Fibroblast of the aortic adventitia (primary cell): ENCODE data around the gene TMEM72. TPM values are rescaled to one million over a fixed set of nuclear protein-coding genes. Genes with fewer than 3 reads are reported as not detected.

ENCODE experiments used
- DNase-seq: peaks from one replicate; pipeline ENCODE4 v3.0.0-alpha.2; 2010; ENCODE audit warnings: low read depth
- H3K4me3 ChIP-seq: 2 replicates; pipeline ENCODE4 v1.5.1; 2011; ENCODE audit warnings: low read depth, mild to moderate bottlenecking, control low read depth, low read length, moderate library complexity
- total RNA-seq: library from RNA; depleted of rRNA; stranded (reverse); fragments of >200 nt; gene quantifications from 2 replicates; pipeline ENCODE4 v1.2.3, GENCODE V29; 2012; ENCODE audit warnings: low replicate concordance
- TF ChIP-seq, protein P1 (sequence below): IDR thresholded peaks from 2 replicates; pipeline ENCODE4 v1.5.1; 2011; ENCODE audit warnings: mild to moderate bottlenecking, low read length, control low read depth, inconsistent platforms; ENCODE audit not compliant: insufficient read depth

TMEM72 gene
- total RNA-seq, 1 donor = not detected

DNA sequence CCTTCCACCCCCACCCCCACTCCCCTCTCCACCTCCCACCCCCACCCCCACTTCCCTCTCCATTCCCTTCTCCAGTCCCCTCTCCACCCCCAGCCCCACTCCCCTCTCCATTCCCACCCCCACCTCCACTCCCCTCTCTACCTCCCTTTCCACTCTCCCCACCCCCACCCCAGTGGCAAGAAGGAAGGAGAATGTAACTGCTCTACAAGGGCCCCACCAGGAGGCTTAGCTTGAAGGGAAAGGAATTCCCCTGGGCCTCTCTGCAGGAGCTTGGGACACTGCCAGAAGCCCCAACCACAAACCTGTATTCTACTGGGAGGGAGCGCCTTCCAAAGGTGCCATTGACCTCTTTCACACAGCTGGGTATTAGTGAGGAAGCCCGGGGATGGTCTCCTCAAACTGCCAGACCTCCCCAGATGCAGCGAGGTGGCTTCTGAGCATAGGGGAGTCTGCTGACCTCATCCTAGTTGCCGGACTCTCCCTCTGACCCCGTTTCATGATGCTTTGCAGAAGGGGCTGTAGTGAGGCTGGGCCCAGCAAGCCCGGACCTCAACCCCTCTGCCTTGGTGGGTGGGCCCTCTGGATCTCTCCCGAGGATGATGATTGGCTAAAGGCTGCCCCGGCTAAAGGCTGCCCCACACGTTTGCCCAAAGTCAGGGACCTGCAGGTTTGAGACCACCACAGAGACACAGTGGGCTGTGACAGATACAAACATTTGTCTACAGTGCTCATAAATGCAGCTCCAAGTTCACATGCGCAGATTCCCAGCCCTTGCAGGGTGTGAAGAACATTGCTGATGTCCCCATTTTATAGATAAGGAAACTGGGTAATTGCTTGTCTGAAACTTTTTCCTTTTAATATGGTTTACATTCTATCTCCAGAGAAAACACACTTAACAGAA is 64.5 kb downstream of the TMEM72 start:
- TF ChIP-seq, protein P1, sequence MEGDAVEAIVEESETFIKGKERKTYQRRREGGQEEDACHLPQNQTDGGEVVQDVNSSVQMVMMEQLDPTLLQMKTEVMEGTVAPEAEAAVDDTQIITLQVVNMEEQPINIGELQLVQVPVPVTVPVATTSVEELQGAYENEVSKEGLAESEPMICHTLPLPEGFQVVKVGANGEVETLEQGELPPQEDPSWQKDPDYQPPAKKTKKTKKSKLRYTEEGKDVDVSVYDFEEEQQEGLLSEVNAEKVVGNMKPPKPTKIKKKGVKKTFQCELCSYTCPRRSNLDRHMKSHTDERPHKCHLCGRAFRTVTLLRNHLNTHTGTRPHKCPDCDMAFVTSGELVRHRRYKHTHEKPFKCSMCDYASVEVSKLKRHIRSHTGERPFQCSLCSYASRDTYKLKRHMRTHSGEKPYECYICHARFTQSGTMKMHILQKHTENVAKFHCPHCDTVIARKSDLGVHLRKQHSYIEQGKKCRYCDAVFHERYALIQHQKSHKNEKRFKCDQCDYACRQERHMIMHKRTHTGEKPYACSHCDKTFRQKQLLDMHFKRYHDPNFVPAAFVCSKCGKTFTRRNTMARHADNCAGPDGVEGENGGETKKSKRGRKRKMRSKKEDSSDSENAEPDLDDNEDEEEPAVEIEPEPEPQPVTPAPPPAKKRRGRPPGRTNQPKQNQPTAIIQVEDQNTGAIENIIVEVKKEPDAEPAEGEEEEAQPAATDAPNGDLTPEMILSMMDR = peak; percentile 13
- H3K4me3 ChIP-seq = peak overlapping the region; percentile 82
- DNase-seq = peak; percentile 88

DNA sequence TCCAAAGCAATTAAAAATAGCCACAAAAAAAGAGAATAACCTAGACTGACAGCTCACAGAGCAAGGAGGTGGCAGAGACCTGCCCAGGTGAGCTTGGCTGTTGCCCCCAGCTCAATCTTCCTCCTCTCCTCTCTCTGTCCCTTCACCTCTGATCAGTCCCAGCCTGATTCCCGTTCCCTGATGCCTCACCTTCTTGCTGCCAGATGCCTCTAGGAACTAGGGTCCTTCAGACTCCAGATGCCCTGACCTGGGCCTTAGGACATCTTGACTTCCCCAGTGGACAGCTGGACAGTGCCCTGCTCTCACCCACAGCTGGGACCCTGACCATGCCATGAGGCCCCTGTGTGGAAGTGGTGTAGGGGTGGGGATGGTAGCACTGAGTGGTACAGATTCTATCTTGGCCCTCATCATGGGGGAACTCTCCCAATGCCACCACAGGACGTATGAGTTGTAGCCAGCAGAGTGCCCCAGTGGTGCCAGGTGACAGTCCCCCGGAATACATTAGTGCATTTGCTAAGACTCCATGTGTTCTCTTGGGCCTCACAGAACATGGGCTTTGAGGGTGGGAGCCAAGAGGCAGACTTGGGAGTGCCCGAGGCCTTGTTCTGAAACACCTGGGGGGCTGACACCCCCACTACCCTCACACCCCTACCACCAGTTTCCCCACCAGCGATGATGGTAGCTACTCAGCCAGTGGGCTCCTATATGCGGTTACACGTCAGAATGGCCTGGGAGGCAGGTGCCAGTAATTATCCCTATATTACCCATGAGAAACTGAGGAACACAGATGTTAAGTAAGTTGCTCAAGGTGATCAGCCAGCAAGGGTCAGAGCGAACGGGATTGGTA is 65.4 kb downstream of the TMEM72 start:
- TF ChIP-seq, protein P1 = no peak
- peak overlapping the region; percentile 82 for H3K4me3 ChIP-seq
- DNase-seq = peak; percentile 32

DNA sequence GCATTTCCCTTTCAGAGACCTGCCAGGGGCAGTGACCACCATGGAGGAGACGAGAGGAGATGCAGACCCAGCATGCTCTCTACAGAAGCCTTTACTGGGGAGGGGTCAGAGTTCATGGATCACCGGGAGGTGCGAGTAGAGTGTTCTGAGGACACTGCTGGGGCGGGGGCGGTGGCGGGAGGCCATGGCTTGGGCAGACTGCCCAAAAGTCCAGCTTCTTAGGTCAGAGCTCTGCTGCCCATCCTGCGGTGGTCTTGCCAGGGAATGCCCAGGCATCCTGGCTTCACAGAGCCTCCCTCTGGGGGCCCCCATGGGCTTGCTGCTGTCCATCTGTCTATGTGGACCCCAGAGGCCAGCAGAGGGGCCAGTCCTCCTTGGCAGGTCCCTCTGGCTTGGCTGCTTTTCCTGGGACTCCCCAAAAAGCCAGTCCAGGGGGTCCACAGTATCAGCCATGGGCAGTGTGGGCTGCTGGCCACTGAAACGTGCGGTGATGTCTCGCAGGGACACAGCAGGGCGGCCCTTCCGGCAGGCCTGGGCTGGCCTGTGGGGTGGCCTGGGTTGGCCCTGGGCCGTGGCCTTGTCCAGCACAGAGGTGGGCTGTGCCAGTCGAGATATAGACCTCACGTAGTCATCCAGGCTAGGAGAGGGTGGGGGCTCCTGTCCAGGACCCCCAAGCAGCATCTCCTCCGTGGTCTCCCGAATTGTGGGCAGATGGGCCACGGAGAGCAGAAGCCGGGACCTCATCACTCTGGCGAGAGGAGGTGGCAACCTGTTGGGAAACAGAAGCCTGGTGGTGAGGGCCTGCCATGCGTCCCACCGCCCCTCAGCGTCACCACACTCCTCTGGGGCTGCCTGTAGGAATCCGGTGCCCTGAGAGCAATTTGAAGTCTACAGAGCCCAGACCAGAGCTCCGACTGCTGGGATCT is 66.4 kb downstream of the TMEM72 start:
- TF ChIP-seq, protein P1 = no peak
- peak overlapping the region; percentile 82 for H3K4me3 ChIP-seq
- DNase-seq = no peak

DNA sequence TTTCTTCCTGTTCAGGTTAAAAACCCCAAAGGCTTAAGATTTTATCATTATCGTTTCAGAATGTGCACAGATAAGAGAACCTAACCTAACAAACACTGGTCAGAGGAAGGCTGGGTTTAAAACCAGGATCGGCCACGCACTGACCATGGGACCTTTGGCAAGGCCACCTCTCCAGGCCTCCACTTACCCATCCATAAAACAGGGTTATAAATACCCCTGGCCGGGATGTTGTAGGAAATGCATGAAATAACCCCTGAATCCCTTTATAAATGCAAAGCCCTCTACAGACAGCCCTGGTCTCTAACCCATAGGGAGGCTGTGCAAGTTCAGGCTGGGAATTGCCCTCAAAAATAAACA is 67.1 kb downstream of the TMEM72 start:
- DNase-seq = no peak
- H3K4me3 ChIP-seq = peak overlapping the region; percentile 82
- TF ChIP-seq, protein P1 = no peak

DNA sequence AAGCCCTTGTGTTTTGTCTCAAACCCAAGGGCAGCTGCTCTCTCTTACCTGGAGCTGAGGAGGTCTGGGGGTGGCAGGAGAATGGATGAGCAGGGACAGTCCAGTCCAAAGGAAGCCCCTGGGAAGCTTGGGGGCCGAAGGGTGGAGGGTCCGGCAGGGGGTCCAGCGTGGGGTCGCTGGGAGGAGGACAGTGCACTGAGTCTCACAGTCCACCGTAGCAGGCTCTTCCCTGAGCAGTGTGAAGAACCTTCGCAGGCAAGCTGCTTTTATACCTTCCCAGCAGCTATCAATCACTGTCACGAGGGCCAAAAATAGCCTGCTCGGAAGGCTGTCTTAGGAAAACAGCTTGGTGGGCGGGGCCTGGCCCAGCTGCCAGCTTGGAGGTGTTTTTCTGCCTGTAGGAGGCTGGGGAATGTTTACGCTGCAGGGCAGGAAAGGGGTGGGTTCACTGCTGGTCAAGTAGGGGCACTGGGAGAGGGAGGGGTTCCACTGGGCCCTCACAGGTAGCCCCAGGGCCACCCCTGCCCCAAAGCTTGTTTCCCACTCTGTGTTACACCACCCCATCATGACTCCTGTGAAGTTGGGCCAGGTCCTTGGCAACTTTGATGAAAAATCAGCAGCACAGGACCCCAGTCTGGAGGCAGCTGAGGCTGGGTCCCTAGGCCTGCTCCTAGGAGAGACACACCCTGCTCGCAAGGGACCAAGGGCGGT is 67.6 kb downstream of the TMEM72 start, which contains the start of gene DEPP1:
Gene DEPP1, minus strand, starts transcription at position 240 of the 711 bp plus-strand sequence. CDS start 779 bp downstream, outside the sequence.
- TF ChIP-seq, protein P1 = peak; percentile 37
- peak; percentile 97 for DNase-seq

More for the DNA sequence above, 67.6 kb downstream of the TMEM72 start, which contains the start of gene DEPP1:
- H3K4me3 ChIP-seq = peak within 1 kb of the TSS; percentile 82
